ENCODE data around the gene SNCAIP. TPM values are rescaled to one million over a fixed set of nuclear protein-coding genes. Genes with fewer than 3 reads are reported as not detected.

Gene SNCAIP
- total RNA-seq, 1 experiment from 2014 or later = 1.2 TPM

GRCh38 chr5:122369253-122369815 is 57.3 kb downstream of the SNCAIP start:
- H3K36me3 ChIP-seq (ENCODE audit: control insufficient read depth, insufficient read depth, low read length) = no peaks in the 10 kb centered on the region
- intact Hi-C loops (cut with micrococcal nuclease; ENCODE audit: unreplicated experiment) = no loop called here
- Mint-ChIP-seq H3K4me1 (ENCODE audit: low read depth, unreplicated experiment) (no peaks in the 10 kb centered on the region), H3K27ac (ENCODE audit: unreplicated experiment) (no peak overlapping the region), H3K36me3 (ENCODE audit: insufficient read depth, unreplicated experiment) (no peaks in the 10 kb centered on the region), H3K9me3 (ENCODE audit: unreplicated experiment) (no peaks in the 10 kb centered on the region), H3K27me3 (ENCODE audit: insufficient read depth, unreplicated experiment) (no peaks in the 10 kb centered on the region), H3K4me3 (ENCODE audit: unreplicated experiment) (no peak overlapping the region)
- no peaks in the 10 kb centered on the region for H3K4me1 ChIP-seq
- DNase-seq = no peak
- CTCF ChIA-PET = no interaction called here
- no TSS peak for BruUV-seq (replicated peaks)
- H3K9me3 ChIP-seq = no peaks in the 10 kb centered on the region
- TF ChIP-seq, protein P1, sequence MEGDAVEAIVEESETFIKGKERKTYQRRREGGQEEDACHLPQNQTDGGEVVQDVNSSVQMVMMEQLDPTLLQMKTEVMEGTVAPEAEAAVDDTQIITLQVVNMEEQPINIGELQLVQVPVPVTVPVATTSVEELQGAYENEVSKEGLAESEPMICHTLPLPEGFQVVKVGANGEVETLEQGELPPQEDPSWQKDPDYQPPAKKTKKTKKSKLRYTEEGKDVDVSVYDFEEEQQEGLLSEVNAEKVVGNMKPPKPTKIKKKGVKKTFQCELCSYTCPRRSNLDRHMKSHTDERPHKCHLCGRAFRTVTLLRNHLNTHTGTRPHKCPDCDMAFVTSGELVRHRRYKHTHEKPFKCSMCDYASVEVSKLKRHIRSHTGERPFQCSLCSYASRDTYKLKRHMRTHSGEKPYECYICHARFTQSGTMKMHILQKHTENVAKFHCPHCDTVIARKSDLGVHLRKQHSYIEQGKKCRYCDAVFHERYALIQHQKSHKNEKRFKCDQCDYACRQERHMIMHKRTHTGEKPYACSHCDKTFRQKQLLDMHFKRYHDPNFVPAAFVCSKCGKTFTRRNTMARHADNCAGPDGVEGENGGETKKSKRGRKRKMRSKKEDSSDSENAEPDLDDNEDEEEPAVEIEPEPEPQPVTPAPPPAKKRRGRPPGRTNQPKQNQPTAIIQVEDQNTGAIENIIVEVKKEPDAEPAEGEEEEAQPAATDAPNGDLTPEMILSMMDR (IDR thresholded peaks at IDR 0.05; ENCODE audit: insufficient read depth in 1 of 2, low read depth in 1 of 2, low read length in 1 of 2, severe bottlenecking in 1 of 2, unreplicated experiment in 1 of 2) = no peak
- no peak overlapping the region for H3K4me3 ChIP-seq (ENCODE audit: low read depth, low read length)
- no peaks in the 10 kb centered on the region for H3K27me3 ChIP-seq (replicated peaks; ENCODE audit: control insufficient read depth, insufficient read depth, low read length)
- POLR2A ChIA-PET = no interaction called here

DNA sequence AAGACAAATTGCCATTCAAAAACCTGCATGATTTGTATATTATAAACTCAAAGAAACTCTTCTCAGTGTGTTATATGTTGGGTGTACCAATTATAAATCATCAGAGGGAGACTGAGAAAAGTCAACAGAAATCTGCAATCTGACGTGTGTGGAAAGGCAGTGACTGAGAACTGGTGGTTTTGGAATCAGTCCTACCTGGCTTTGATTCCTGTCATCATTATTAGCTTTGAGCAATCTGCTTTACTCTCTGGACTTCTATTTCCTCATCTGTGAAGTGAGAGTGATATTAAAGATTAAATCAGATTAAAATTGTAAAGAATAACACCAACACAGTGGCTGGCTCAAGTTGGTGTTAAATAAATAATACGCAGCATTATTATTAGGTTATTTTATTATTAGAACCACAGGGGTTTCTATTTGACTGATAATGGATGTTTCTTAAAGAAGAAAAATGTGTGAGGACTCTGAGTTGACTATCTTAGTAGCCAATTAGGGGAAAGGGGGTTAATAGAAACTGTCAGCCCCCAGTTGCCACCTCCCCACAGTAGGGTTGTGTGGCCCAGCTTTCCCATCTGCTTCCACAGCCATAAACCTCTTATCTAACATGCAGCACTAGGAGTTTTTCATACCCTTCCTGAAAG is 59.6 kb downstream of the SNCAIP start:
- Histone ChIP-seq H3K4me1 (no peaks in the 10 kb centered on the region), H3K9me3 (no peaks in the 10 kb centered on the region), H3K27me3 (replicated peaks; ENCODE audit: control insufficient read depth, insufficient read depth, low read length) (no peaks in the 10 kb centered on the region), H3K36me3 (ENCODE audit: control insufficient read depth, insufficient read depth, low read length) (no peaks in the 10 kb centered on the region), H3K4me3 (ENCODE audit: low read depth, low read length) (no peak overlapping the region)
- ChIA-PET CTCF (no interaction called here), POLR2A (no interaction called here)
- Mint-ChIP-seq H3K27me3 (ENCODE audit: insufficient read depth, unreplicated experiment) (no peaks in the 10 kb centered on the region), H3K27ac (ENCODE audit: unreplicated experiment) (no peak overlapping the region), H3K9me3 (ENCODE audit: unreplicated experiment) (no peaks in the 10 kb centered on the region), H3K36me3 (ENCODE audit: insufficient read depth, unreplicated experiment) (no peaks in the 10 kb centered on the region), H3K4me3 (ENCODE audit: unreplicated experiment) (no peak overlapping the region), H3K4me1 (ENCODE audit: low read depth, unreplicated experiment) (no peaks in the 10 kb centered on the region)
- TF ChIP-seq, protein P1 (IDR thresholded peaks at IDR 0.05; ENCODE audit: insufficient read depth in 1 of 2, low read depth in 1 of 2, low read length in 1 of 2, severe bottlenecking in 1 of 2, unreplicated experiment in 1 of 2) = no peak
- intact Hi-C loops (cut with micrococcal nuclease; ENCODE audit: unreplicated experiment) = no loop called here
- DNase-seq = no peak
- no TSS peak for BruUV-seq (replicated peaks)

- Mint-ChIP-seq H3K27ac (ENCODE audit: unreplicated experiment) (no peak overlapping the region), H3K36me3 (ENCODE audit: insufficient read depth, unreplicated experiment) (no peaks in the 10 kb centered on the region), H3K9me3 (ENCODE audit: unreplicated experiment) (no peaks in the 10 kb centered on the region), H3K27me3 (ENCODE audit: insufficient read depth, unreplicated experiment) (no peaks in the 10 kb centered on the region), H3K4me3 (ENCODE audit: unreplicated experiment) (no peak overlapping the region), H3K4me1 (ENCODE audit: low read depth, unreplicated experiment) (no peaks in the 10 kb centered on the region)
- no peak for DNase-seq
- no peaks in the 10 kb centered on the region for H3K4me1 ChIP-seq
- H3K36me3 ChIP-seq (ENCODE audit: control insufficient read depth, insufficient read depth, low read length) = no peaks in the 10 kb centered on the region
- no peaks in the 10 kb centered on the region for H3K27me3 ChIP-seq (replicated peaks; ENCODE audit: control insufficient read depth, insufficient read depth, low read length)
- intact Hi-C loops (cut with micrococcal nuclease; ENCODE audit: unreplicated experiment) = no loop called here
- TF ChIP-seq, protein P1 (IDR thresholded peaks at IDR 0.05; ENCODE audit: insufficient read depth in 1 of 2, low read depth in 1 of 2, low read length in 1 of 2, severe bottlenecking in 1 of 2, unreplicated experiment in 1 of 2) = no peak
- H3K9me3 ChIP-seq = no peaks in the 10 kb centered on the region
- no TSS peak for BruUV-seq (replicated peaks)
- no peak overlapping the region for H3K4me3 ChIP-seq (ENCODE audit: low read depth, low read length)
- ChIA-PET CTCF (no interaction called here), POLR2A (no interaction called here)
Observed at GRCh38 chr5:122374110-122374509, 62.1 kb downstream of the SNCAIP start.

All from Caco-2 (cell line).